ENCODE results near the gene EVC.
"Not testable (repeated sequence)": the region's sequence is repeated elsewhere in the genome, so short reads cannot be mapped to it uniquely, and the experiment has no call there.

EVC gene

DNA sequence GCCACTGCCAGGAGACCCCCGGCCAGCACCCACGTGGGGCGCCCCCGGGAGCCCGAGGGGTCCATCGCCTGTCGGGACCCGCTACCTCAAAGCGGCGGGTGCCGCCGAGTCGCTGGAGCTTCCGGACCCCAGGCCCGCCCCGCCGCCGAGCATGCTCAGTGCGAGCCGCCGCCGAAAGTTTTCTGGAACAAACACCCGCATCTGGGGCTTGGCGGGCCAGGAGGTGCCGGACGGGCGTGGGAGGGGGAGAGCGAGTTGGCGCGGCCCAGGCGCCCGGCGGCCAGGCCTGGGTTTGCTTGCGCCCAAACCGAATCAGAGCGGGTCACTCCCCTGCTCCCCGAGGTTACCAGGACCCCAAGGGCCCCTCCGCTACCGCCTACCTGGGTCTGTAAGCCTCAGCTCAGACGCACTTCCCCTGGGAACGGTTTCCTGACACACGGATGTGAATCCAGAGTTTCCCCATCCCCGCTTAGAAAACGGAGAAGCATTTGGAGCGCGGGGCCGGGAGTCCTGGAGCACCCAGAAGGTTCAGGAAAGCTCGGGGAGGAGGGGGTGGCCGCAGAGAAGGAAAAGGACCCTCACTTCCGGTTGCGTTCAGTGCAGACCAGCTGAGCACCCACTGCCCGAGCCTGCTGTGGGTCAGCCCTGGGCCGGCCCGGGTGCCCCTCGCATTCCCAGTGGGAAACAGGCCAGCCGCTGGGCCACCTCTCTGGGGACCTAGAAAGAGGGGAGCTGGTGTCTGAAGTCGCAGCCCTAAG, 2.4 kb upstream of the EVC start, which contains the start of gene EVC2:
Gene EVC2, minus strand, starts transcription at position 111 of the 758 bp plus-strand sequence. Its CDS starts 46 bp downstream, at position 65.
- peak; percentile 20 for DNase-seq

DNA sequence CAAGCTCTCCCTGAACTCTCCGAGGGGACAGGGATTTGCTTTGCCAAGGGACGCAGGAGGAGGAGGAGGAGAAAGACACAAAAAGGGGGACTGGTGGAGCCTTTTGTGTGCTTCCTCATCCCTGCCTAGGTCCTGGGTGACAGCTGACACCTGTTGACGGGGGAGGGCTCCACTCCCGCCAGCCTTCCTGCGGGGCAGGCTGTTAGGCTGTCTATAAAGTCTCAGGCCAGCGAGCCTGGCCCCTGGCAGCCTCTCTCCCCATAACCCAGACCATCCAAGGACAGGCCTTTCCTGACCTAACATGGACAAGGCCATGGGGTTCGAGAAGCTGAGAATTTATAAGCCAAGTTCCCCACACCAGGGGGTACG, 1.8 kb upstream of the EVC start:
- DNase-seq: no peak

DNA sequence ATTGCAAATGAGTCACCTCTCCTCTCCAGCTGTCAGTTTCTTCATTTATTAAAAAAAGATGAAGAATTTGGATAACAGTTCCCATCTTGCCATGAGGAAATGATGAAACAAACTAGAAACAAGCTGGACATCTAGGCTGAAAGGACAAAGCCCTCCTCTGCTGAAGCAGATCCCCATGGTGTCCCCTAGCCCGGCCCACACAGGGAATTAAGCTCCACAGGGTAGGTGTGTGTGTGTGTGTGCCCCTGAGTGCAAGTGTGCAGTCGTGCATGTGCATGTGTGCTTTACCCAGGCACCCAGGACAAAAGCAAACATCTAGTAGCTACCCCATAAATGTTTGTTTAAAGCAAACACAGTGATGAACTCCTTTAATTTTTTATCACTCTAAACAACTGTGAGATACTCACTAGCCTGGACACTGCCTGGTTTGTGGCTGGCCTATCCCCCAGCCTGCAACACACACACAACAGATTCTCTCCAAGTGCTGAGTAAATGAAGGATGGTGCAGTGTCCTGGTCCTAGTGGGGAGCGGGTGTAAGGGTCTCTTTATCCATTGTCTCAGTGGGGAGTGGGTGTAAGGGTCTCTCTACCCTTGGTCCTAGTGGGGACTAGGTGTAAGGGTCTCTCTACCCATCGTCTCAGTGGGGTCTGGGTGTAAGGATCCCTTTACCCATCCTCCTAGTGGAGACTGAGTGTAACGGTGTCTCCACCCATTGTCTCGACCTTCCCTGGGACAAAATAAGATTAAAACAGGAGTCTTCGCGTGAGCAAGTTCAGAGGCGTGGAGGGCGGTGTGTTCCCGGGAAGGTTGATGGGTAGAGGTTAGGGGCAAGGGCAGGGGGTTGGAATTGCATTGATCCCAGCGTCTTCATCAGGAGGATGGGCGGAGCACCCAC, 688 bp upstream of the EVC start:
- DNase-seq: no peak

DNA sequence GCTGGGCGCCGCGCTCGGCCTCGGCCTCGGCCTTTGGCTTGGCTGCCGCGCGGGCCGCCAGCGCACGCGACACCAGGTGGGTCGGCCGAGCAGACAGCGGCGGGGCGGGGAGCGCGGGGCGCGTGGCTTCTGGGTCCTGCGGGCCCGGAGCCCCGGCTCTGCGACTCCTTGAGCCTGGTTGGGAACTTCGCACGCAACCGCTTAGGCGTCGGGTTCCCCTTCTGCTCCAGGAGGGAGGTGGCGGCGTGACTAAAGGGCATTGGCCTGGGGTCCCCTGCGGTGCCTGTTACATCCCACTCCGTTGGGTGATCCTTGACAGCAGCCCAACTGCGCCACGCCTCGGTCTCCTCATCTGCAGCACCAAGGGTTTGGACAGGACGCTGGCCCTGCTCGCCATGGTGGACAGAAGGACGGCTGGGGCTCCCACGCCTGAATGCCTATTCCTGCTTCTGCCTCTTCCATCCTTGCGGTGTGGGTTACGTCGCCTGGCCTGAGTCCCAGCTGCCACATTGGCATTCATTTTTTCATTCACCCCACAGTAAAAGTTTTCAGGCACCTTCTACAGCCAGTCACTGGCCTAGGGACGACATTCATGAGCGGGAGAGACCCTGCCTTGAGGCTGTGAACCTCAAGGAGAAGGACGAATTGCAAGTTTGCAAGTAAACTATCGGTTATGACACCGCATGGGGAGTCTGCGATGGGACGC, 631 bp downstream of the EVC start:
- DNase-seq: no peak

DNA sequence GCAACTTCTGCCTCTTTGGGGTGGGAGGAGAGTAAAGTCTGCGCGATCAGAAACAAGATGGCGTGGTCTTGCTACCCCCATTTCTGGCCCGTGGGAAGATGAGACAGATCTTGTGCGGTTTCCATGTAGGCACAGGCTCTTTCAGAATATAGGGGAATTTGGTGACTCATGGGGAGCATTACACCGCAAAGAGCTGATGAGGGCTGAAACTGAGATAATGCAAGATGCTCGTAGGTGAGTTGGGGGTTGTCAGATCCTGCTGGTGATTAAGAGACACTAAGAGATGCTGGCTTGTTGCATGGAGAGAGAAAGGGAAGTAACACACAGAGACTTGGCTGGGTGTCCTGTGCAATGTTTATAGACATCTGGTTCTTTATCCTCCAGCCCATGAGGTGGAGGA, 1.5 kb downstream of the EVC start:
- DNase-seq: no peak

DNA sequence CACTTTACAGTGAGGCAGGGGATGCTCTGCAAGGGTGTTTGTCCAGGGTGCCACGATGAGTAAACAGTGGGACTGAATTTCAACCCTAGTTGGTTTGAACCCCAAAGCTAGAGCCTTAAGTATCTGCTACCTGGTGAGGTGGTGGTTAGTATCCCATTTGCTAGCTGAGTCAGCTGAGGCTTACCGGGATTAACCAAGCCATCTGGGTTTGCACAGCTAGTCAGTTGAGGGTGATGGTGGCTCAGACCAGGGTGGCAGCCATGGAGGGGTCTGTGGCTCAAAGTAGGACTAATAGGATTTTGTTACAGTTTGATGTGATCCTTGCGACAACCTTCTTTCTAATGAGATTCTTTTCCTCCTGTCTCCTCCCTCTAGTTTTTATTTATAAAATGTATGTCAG, 1.9 kb downstream of the EVC start:
- no peak for DNase-seq

DNA sequence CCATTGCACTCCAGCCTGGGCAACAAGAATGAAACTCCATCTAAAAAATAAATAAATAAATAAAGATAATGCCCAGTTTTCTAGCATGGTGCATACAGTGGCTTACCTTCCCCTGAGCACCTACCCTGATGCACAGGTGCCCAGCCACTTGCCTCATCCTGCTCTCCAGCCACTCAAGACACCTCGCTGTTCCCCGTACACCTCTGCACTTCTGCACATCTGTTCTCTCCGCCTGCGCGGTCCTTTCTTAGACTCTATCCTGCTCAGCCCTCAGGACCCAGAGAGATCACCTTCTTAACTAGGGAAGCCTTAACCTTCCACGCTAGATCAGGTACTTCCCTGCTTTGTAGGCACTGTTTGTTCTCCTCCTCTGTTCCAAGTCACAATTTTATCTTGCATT, 2.9 kb downstream of the EVC start:
- no peak for DNase-seq

DNA sequence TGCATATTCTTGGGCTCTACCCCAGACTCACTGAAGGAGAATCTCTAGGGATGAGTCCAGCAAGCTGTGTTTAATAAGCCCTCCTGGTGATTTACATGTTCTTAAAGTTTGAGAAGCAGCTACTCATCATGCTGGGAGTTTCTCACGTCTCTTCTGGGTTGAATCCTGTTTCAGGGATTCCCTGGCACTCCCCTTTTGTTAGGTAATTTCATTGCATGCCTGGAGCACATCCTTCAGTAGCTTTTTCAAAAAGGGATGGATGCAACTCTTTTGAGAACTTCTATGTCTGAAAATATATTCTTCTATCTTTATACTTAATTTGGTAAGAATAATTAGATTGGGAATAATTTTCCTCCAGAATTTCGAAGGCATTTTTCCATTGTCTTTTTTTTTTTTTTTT, 4.4 kb downstream of the EVC start:
- no peak for DNase-seq

DNA sequence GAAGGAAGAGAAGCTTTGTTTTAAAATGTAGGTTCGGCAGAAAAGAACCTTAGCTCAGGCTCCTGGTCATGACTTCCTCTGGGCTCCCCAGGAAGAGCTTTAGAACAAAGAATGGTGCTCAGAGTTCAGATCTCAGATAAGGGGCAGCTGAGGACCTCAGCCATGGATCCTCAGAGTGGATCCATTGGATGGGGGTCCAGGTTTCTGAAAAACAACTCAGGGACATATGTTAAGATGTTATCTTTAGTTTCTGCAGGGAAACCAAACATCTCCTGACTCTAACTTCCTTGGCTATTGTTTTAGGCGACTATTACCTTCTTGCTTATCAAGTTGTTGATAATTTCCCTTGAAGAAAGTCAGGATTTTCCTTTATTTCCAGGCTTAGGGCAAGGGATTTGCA, 5.4 kb downstream of the EVC start:
- no peak for DNase-seq

DNA sequence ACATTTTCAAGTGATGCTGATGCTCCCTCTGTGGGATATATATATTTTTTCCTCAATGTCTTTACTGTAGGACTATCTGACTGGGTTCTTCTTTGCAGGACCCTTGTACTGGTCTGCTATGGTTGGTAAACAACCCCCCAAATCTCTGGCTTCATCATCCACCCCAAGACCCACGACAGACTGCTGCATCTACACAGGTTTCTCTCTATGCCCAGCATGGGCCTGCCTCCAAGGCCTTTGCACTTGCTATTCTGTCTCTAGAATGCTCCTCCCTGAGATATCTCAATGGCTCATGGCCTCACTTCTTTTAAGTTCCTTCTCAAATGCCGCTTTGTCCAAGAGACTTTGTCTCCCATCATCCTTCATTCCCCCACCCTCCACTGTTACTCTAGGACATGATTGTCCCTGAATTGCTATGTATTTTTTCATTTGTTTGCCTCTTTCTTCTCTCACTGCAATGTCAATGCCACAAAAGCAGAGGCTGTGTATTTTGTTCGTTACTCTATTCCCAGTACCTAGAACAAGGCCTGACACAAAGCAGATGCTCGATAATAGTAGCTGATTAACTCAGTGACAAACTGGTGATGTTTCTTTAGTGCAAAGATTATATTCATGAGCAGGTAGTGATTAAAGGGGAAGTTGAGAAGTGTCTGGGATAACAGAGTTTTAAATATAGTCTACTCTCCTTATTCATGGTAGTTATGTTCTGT, 6.6 kb downstream of the EVC start:
- no peak for DNase-seq

DNA sequence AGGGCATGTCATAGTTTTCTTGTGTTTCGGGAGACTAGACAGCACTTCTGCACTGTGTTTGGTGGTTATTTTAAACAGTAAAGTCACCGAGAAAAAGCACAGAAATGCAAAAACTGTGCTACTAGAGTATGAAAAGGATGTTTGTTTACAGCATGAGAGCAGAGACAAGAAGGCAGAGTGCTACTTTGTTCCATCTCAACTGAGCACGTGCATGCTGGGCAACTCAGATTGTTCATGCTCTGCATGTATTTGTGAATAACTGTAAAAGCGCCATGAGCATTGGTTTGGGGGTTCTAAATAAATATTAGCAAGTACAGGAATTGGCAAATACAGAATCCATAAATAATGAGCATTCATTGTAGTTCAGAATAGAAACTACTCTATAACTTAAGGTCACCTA, 7.4 kb downstream of the EVC start:
- no peak for DNase-seq

DNA sequence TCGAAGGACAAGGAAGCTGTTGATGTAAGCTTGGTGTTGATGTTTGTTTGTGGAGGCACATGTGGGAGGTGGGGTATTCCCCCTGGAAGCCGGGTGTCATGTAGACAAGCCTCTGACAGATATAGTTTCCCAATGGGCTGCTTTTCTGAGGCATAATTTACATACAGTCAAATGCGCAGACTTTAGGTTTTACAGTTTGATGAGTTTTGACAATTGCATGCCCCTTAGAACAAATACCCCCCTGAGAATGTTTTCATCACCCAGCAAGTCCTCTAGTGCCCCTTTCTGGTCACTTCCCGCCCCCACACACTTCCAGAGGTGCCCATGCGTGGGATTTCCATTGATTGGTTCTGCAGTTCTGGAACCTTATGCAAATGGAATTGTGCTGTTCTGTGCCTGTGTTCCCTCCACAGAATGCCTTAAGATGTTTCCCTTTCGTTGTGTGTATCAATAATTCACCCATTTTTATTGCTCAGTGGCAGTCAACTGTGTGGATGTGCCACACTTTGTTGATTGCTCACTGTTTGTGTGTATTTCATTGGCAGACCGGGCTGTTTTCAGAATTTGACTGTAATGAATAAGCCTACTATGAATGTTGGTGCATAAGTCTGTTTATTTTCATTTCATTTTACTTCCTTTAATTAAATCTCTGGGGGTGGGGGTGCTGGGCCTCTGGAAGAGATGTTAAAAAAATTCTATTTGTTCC, 8.5 kb downstream of the EVC start:
- DNase-seq: no peak

DNA sequence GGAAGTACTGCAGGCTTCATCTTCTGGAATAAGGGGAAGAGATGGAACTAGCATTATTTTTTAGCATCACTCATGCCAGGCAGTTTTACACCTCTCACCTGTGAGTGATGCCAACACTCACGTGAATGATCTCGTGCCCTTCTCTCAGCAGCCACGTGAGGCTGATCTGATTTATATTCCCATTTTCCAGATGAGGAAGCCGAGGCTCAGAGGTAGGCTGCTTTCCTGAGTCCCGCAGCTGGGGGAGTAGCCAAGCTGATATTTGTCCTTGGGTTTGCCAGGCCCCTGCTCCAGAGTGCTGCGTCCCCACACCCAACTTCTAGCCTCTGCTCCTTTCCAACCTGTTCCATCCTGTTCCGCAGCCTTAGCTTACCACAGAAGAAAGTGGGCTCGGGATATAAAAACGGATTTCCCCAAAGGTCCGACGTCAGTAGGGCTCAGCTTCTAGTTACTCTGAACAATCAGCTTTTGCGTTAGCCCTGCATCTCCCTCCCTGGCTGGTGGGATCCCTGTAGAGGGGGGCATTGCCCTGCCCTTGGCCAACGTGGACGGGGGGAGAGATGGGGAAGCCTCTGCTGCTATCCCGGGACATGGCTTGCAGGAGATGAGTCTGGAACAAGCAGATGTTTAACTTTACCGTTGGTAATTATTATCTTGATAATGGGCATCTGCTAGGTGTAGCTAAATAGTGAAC, 9.3 kb downstream of the EVC start:
- no peak for DNase-seq

DNA sequence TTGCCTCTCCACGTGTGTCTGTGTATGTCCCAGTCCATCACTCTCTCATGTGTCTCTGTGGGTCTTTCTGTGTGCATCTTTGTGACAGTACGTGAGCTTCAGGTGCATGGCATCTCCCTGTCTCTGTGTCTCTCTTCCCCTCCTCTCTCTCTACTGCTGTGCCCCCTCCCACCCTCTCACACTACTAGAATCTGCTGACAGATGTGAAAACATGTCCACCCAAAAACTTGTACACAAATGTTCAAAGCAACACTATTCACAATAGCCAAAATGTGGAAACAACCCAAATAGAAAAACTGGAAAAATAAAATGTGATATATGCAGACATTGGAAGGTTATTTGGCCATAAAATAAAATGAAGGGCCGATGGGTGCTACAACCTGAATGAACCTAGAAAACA, 10.0 kb downstream of the EVC start:
- no peak for DNase-seq

DNA sequence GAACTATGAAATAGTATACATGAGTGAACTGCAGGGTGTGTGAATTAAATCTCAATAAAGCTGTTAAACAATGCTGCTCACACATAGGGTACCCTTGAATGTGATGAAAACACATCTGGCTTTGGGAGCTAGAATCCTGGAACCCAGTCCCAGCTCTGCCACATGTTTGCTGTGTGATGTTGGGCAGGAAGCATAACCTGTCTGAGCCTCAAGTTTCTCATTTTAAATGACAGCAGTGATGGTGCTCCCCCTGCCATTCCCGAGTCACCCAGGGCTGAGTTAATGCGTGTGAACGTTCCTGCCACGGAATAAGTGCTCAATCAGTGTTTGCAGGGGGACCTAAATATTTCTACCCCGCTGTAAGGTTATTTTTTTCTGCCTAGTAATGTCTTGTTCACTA, 10.9 kb downstream of the EVC start:
- DNase-seq: no peak

DNA sequence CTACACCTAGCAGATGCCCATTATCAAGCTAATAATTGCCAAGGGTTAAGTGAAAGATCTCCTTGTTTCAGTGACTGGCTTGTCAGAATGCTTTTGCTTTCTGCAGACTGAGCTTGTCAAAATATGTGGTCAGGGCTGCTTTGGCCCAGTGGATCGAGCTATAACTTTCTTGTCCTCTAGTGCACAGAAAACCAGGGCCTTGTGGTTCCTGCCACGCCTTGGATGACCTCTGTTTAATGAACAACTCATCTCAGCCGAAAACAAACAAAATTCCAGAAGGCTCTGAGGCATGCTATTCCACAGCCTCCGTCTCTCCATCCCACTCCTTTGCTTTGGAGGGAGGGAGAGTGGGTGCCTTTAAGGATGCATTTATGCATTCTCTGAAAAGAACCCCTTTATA, 11.3 kb downstream of the EVC start:
- DNase-seq: no peak

DNA sequence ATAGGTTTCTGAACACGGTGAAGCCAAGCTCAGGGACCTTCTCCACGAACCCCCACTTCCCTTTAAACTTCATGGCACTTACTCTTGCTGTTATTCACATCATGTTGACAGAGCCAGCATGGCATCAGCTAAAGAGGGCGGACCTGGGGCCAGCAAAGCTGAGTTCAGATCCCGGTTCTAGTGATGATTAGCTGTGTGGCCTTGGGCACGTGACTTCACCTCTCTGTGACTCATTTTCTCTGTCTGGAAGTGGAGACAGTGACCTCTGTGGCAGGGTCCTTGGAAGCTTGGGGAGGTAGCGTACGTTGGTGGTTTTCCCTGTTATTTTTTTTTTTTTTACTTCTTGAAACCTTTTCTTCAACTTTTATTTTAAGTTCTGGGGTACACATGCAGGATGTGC, 13.4 kb downstream of the EVC start:
- DNase-seq: no peak

DNA sequence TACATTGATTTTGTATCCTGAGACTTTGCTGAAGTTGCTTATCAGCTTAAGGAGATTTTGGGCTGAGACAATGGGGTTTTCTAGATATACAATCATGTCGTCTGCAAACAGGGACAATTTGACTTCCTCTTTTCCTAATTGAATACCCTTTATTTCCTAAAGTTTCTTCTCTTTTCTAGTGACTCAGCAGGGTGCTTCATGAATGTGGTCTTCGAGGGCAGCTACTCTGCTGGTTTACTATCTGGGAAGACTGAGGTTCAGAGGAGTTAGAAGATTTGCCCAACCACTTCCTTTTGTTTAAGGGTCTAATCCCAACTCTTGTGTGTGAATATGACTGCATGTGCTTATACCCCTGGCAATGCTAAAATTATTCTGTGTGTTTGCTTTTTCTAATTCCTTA, 17.4 kb downstream of the EVC start:
- DNase-seq: not testable (repeated sequence)

DNA sequence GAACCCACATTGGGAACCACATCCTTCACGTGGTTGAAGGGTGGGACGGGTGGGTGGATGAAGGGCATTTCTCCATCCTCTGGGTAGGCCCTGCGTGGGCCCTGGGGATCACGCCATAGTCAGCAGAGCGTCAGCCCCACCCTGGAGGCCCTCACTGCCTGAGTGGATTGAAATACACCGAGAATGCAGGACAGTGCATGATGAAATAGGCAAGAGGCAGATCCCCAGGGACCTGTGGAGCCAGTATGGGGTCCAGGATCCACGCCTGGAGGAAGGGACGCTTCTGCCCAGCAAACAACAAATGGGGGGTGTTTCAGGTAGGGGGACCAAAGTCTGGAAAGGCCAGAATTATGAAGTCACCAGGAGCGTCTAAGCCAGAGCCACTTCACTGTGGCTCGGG, 19.4 kb downstream of the EVC start:
- DNase-seq: no peak

DNA sequence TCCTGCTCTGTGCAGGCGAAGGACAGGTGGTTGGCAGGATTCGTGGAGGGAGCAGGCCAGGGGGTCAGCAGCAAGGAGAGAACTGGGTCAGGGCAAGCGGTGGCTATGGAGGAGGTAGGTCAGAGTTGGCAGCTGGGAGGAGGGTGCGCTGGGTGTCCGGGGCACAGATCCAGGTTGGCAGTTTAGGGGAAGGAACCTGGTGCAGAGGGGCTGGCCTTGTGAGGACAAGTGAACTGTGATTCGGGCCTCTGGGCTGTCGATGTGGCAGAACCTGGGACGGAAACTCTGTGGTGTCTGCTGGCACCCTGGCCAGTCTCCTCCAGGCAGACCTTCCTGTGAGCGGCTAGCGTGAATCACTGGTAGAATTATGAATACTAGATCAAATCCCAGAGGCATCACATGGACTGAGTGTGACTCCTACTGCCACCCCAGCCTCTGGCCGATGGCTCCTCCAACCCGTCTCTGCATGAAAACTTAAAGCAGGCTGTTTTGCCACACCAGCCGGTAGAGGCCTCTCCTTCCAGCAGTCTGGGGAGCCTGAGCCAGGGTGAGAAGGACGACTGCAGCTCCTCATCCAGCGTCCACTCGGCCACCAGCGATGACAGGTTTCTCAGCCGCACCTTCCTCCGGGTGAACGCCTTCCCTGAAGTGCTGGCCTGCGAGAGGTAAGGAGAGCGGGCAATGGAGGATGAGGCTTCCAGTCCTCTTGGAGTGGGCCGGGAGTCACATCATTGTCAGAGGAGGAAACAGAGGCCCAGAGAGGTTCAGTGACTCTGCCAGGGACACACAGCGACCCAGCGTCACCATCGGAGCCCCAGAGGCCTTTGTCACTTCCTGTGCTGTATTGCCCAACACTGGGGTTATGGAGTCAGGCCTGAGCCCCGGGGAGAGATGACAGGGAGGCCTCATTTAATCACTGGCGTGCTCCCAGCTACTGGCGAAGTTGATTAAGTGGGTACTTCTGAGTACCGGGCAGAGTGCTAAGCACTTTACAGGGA, 20.3 kb downstream of the EVC start:
- no peak for DNase-seq

Measured in stimulated activated CD4-positive, alpha-beta T cell treated with anti-CD3 and anti-CD28 coated beads, Interleukin-12 subunit alpha, Interleukin-12 subunit beta, amount 100 ng/mL, for 4 hours (primary cell).